GM12874 (cell line): Measurements from ENCODE around the gene AOX1.

ENCODE experiments used
- CTCF ChIP-seq: IDR thresholded peaks from 2 replicates; pipeline ENCODE4 v1.5.1; 2011; ENCODE audit warnings: low read depth, mild to moderate bottlenecking, control low read depth, low read length, moderate library complexity; ENCODE audit not compliant: insufficient read depth

Gene AOX1

GRCh38 chr2:200592406-200593075 is 6.7 kb downstream of the AOX1 start:
- TF ChIP-seq CTCF: no peak

DNA sequence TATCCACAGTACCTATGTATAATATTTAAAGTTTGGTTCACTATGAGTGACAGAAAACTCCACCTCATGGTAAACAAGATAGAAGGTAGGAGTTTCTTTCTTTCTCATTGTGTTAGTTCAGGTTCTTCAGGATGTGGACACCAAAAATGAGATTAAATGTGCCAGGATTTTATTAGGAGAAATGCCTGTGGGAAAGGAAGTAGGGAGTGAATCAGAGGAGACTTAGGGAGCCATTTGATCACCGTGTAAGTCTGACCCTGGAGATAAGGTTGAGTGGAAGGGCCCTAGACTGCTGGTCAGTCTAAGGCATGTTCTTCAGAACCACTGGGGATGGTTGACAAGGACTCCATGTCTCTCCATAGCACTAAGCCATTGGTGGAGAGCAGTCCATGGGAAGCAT is 8.1 kb downstream of the AOX1 start:
- no peak for TF ChIP-seq CTCF

DNA sequence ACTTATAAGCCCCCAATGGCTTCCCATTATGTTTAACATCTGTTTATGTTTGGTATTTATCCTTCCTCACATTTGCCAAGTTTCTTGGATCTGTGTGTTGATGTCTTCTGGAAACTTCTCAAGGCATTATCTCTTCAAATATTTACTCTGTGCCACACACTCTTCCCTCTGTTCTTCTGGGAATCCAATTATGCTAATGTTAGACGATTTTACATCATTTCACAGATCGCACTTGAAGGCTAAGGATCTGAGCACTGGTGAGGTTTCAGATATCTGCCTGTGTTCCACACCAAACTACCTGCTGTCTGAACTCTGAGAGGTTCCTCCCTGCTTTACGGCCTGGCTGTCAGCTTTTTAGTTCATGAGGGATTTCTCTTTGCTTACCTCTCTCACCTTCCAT is 10.1 kb downstream of the AOX1 start:
- no peak for TF ChIP-seq CTCF

DNA sequence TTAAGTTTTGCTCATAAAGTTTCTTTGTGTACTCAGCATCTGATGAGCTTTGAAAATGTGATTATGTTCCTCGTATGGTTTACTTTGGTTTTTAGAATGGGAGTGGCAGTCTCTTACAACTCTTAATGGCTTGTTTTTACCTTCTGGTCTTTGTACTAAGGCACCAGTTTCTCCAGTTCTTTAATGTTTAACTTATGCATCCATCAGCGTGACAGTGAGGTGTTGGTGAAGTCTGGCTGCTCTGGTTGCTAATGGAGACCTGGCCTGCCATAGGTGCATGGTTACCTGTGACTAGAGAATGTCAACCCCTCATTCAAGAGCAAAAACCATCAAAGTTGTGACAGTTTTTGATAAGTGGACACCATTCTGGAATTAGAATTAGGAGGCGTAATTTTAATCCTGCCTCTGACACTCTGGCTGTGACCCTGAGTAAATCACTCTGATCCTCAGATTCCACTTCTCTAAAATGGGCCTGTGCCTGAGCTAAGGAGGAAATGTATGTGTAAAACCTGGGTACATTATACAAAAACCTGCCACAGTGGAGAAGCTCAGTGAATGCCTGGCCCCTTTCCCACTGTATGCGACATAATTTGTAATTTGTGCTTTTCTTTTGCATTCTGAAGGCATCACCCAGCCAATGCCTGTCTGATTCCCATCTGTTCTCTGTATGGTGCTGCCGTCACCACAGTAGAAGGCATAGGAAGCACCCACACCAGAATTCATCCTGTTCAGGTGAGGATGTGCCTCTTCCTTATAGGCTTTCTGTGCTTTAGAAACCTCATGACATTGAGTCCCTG is 11.2 kb downstream of the AOX1 start:
- TF ChIP-seq CTCF: no peak

GRCh38 chr2:200599206-200599605 is 13.4 kb downstream of the AOX1 start:
- no peak for TF ChIP-seq CTCF

GRCh38 chr2:200600549-200601225 is 14.9 kb downstream of the AOX1 start:
- no peak for TF ChIP-seq CTCF

DNA sequence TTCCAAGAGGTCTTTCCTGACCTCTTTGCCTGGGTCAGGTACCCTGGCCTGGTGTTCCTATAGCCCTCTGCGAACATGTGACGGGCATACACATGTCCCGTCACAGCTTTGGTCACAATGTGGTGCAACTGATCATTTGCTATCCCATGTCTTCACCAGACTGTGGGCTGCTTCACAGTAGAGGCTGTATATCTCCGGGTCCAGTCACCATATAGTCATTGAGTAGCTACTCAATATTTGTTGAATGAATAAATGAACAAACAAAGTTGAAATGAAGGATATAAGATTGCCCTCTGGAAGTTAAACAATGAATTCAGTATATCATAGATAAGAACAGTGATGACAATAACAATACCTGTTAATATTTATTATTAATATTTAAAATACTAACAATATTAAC is 16.8 kb downstream of the AOX1 start:
- no peak for TF ChIP-seq CTCF
